ENCODE data around the gene HOXD12. TPM values are rescaled to one million over a fixed set of nuclear protein-coding genes. Genes with fewer than 3 reads are reported as not detected.

The HOXD12 gene
- total RNA-seq, 4 donors from 2014 or later, result not detected

GRCh38 chr2:176127774-176128072 is 28.1 kb downstream of the HOXD12 start:
- Histone ChIP-seq H3K4me3 (no peak overlapping the region), H3K4me1 (peaks cover 0 to 47% (median 6%) of the 10 kb centered on the region in 4 donors), H3K9me3 (no peaks in the 10 kb centered on the region), H3K27me3 (peaks cover 2 to 85% of the 10 kb centered on the region in 2 donors), H3K36me3 (no peaks in the 10 kb centered on the region), H3K27ac (peak overlapping the region in 1 of 4 donors; percentile 94)
- WGBS, 2 donors, result 70 to 73% methylated on average over 4 of the region's 4 CpGs
- TF ChIP-seq POLR2A (IDR thresholded peaks at IDR 0.05), result no peak
- TF ChIP-seq EP300 (IDR thresholded peaks at IDR 0.05), result no peak
- TF ChIP-seq, protein P1, sequence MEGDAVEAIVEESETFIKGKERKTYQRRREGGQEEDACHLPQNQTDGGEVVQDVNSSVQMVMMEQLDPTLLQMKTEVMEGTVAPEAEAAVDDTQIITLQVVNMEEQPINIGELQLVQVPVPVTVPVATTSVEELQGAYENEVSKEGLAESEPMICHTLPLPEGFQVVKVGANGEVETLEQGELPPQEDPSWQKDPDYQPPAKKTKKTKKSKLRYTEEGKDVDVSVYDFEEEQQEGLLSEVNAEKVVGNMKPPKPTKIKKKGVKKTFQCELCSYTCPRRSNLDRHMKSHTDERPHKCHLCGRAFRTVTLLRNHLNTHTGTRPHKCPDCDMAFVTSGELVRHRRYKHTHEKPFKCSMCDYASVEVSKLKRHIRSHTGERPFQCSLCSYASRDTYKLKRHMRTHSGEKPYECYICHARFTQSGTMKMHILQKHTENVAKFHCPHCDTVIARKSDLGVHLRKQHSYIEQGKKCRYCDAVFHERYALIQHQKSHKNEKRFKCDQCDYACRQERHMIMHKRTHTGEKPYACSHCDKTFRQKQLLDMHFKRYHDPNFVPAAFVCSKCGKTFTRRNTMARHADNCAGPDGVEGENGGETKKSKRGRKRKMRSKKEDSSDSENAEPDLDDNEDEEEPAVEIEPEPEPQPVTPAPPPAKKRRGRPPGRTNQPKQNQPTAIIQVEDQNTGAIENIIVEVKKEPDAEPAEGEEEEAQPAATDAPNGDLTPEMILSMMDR (IDR thresholded peaks at IDR 0.05), result no peak
- DNase-seq (ENCODE audit: low spot score in 2 of 2), result no peak

- peak overlapping the region; percentile 41 to 64 (median 55) for H3K4me3 ChIP-seq
- H3K36me3 ChIP-seq, result no peaks in the 10 kb centered on the region
- H3K27me3 ChIP-seq, result peaks cover 2 to 85% of the 10 kb centered on the region in 2 donors
- H3K4me1 ChIP-seq, result peaks cover 0 to 41% (median 3%) of the 10 kb centered on the region in 4 donors
- WGBS, 2 donors, result 45% methylated on average over 37 to 49 of the region's 49 CpGs
- TF ChIP-seq, protein P1 (IDR thresholded peaks at IDR 0.05), result no peak
- no peak for TF ChIP-seq EP300 (IDR thresholded peaks at IDR 0.05)
- TF ChIP-seq POLR2A (IDR thresholded peaks at IDR 0.05), result no peak
- no peaks in the 10 kb centered on the region for H3K9me3 ChIP-seq
- H3K27ac ChIP-seq, result peak overlapping the region; percentile 79 to 94 (median 86)
- peak in 1 of 2 donors; percentile 16 for DNase-seq (ENCODE audit: low spot score in 2 of 2)
Observed at GRCh38 chr2:176128172-176128981, 28.8 kb downstream of the HOXD12 start.

GRCh38 chr2:176128982-176129796 is 29.6 kb downstream of the HOXD12 start, which contains the start of gene HOXD8:
TSS of gene HOXD8 (plus strand) at chr2:176129705. CDS start at chr2:176130367, 662 bp downstream.
- 4 to 7% methylated on average over 23 to 55 of the region's 64 CpGs for WGBS, 2 donors
- peak within 1 kb of the TSS; percentile 79 to 94 (median 86) for H3K27ac ChIP-seq
- peaks cover 0 to 85% of the 10 kb centered on the region in 2 donors for H3K27me3 ChIP-seq
- no peaks in the 10 kb centered on the region for H3K9me3 ChIP-seq
- H3K36me3 ChIP-seq, result no peaks in the 10 kb centered on the region
- peak in 1 of 2 donors; percentile 34 for DNase-seq (ENCODE audit: low spot score in 2 of 2)
- TF ChIP-seq POLR2A (IDR thresholded peaks at IDR 0.05) (peak in 1 of 2 donors; percentile 10), EP300 (IDR thresholded peaks at IDR 0.05) (peak in 1 of 2 donors; percentile 77)
- TF ChIP-seq, protein P1 (IDR thresholded peaks at IDR 0.05), result peak in 1 of 5 experiments; percentile 27
- peaks cover 0 to 35% (median 3%) of the 10 kb centered on the region in 4 donors for H3K4me1 ChIP-seq
- peak within 1 kb of the TSS; percentile 50 to 64 (median 55) for H3K4me3 ChIP-seq

GRCh38 chr2:176129813-176130146 is 30.2 kb downstream of the HOXD12 start:
- Histone ChIP-seq H3K27ac (peak overlapping the region; percentile 79 to 94 (median 86)), H3K9me3 (no peaks in the 10 kb centered on the region), H3K27me3 (peaks cover 0 to 82% of the 10 kb centered on the region in 2 donors), H3K36me3 (no peaks in the 10 kb centered on the region), H3K4me1 (peaks cover 0 to 38% (median 5%) of the 10 kb centered on the region in 4 donors), H3K4me3 (peak overlapping the region; percentile 41 to 64 (median 55))
- TF ChIP-seq POLR2A (IDR thresholded peaks at IDR 0.05) (no peak), EP300 (IDR thresholded peaks at IDR 0.05) (no peak)
- TF ChIP-seq, protein P1 (IDR thresholded peaks at IDR 0.05), result no peak
- no peak for DNase-seq (ENCODE audit: low spot score in 2 of 2)
- 1% methylated on average over 23 of the region's 43 CpGs; no CpG with 5 or more reads in 1 of the 2 donors for WGBS, 2 donors
